ENCODE measurements around the gene GJA10. TPM values are rescaled to one million over a fixed set of nuclear protein-coding genes. Genes with fewer than 3 reads are reported as not detected.

Gene GJA10
- total RNA-seq, 1 donor from 2014 or later = not detected

GRCh38 chr6:89941031-89941762 lies 46.9 kb downstream of the GJA10 start:
- ATAC-seq = peak; percentile 80
- peak; percentile 68 for DNase-seq (ENCODE audit: low spot score)
- intact Hi-C loops (cut with DNase I) = loop anchor here (2.0 kb wide), 1 partner anchor 538 kb away; no protein-coding TSS in a partner anchor

- DNase-seq (ENCODE audit: low spot score) (no peak), ATAC-seq (peak; percentile 31)
- intact Hi-C loops (cut with DNase I) = loop anchor here (2.0 kb wide), 1 partner anchor 537 kb away; no protein-coding TSS in a partner anchor
Observed at GRCh38 chr6:89941763-89942497, 47.7 kb downstream of the GJA10 start.

- intact Hi-C loops (cut with DNase I) = no loop called here
- ATAC-seq (no peak), DNase-seq (ENCODE audit: low spot score) (no peak)
Observed at GRCh38 chr6:89942601-89943000, 48.3 kb downstream of the GJA10 start.

- intact Hi-C loops (cut with DNase I) = no loop called here
- no peak for DNase-seq (ENCODE audit: low spot score)
- ATAC-seq = no peak
Observed at GRCh38 chr6:89944181-89944755, 50.0 kb downstream of the GJA10 start.

- intact Hi-C loops (cut with DNase I) = no loop called here
- ATAC-seq (no peak), DNase-seq (ENCODE audit: low spot score) (no peak)
Observed at GRCh38 chr6:89944826-89945407, 50.6 kb downstream of the GJA10 start.

Other genes starting within 250 kb of the GJA10 start
- 55.0 TPM for gene MDN1, start 74.7 kb upstream of the GJA10 start, total RNA-seq
- gene CASP8AP2, start 64.6 kb upstream of the GJA10 start, total RNA-seq = 24.7 TPM

All from sciatic nerve (tissue), 2 donors.